Left colon (tissue), 2 donors: ENCODE results near the gene MKRN3. TPM values are rescaled to one million over a fixed set of nuclear protein-coding genes. Genes with fewer than 3 reads are reported as not detected.

ENCODE experiments used
- ATAC-seq: fragments of 200-7000 bp; cut with Tn5 transposase; one replicate; pipeline ENCODE4 v1.9.1; 2020; ENCODE audit warnings: mild to moderate bottlenecking, moderate library complexity
- DNase-seq, 2 donors: peaks; one replicate each; pipeline ENCODE4 v3.0.0-alpha.2; 2020
- intact Hi-C, 2 donors: fragments of 100-400 bp; cut with DNase I in 1 of 2; cut with micrococcal nuclease in 1 of 2; formaldehyde crosslinking; loops; one replicate each; pipeline versions ENCODE4 v1.11.2 to v1.14.0; 2022; cut with DNase I, micrococcal nuclease
- long read RNA-seq: library from polyadenylated mRNA; unstranded; transcript quantifications from one replicate; pipeline ENCODE4 v2.0.0, GENCODE V29; 2021
- total RNA-seq, 2 donors: library from RNA; stranded (reverse); fragmentation: NEBNext Ultra II Directional; extraction: Animal tissue kit (Norgen Biotek cat#: 25700); gene quantifications; one replicate each; pipeline ENCODE4 v1.2.1, GENCODE V29; 2021
- donor health status: DM: no; HTN: no; CAD: no.
- donor health status: DM: yes; HTN: yes; CAD: no.

The MKRN3 gene
- 1 to 10 TPM in 1 of 2 donors, not detected in 1; 3.9 TPM for total RNA-seq
- long read RNA-seq, result 0 reads

DNA sequence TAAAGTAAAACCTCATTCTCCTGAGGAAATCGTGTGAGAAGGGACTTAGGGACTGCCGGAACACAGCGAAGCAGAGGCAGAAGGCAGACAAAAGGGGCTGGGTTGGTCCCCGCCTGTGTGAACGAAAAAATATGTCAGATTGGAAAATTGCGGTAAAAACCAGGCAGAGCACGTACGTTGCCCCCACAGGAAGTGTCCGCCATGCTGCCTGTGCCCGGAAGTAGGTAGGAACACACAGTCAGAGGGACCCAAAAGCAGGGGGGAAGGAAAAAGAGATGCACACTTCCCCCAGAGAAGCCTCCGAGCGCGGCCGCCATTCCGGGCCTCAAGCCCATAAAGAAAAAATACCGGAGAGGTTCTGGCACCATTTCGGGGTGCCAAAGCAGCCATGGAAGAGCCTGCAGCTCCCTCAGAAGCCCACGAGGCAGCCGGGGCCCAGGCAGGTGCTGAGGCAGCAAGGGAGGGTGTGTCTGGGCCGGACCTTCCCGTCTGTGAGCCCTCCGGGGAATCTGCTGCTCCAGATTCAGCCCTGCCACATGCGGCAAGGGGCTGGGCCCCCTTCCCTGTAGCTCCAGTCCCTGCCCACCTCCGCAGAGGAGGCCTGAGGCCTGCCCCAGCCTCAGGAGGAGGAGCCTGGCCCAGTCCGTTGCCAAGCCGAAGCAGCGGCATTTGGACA, at the start of gene MKRN3:
Gene MKRN3, plus strand, starts transcription at position 280 of the 676 bp plus-strand sequence. Its CDS starts 109 bp downstream, at position 389.
- DNase-seq (peak in 1 of 2 donors; percentile 30), ATAC-seq (peak; percentile 53)
- intact Hi-C loops, result no loop called here

DNA sequence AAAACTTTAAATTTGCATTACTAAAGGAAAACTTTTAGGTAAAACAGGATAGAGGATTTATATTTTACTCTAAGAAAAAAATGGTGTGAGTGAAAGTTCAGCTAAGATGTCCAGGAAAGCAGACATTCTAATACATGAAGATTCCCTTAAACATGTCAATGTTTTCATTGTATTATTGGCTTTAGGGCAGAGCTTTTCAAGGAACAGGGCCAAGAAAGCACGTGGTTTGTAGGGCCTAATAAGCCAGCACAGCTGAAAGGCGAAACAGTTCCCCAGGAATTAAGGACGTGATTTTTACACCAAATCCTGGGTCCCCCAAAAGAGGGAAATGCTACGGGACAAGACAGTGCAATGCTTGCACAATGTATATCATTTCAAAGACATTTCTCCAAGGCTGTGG, 48.6 kb upstream of the MKRN3 start:
- ATAC-seq (no peak), DNase-seq (no peak)

DNA sequence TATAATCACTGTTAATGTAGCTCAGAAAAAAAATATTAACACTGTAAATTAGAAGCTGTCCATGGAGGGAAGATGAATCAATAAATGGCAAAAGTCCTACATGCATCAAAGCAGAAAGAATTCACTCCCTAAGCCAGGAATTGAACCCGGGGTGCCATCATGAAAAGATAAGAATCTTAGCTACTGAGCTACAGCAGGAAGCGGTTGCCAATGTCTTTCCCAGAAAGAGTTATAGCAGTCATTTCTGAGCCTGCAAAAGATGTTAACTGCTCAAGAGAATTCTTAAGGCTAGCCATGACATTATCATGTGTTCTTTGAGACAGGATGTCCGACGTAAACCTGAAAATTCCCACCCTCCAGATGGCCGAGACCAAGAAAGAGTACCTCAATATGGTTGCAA, 47.4 kb upstream of the MKRN3 start:
- no peak for ATAC-seq
- intact Hi-C loops, result no loop called here
- no peak for DNase-seq

More for the DNA sequence above, 48.6 kb upstream of the MKRN3 start:
- intact Hi-C loops, result no loop called here

- no peak for DNase-seq
- ATAC-seq, result no peak
- intact Hi-C loops, result no loop called here
Measured at GRCh38 chr15:23524816-23525215, 40.7 kb upstream of the MKRN3 start.

- intact Hi-C loops, result no loop called here
- ATAC-seq (no peak), DNase-seq (no peak)
Measured at GRCh38 chr15:23529891-23530290, 35.6 kb upstream of the MKRN3 start.

GRCh38 chr15:23532024-23532423, 33.5 kb upstream of the MKRN3 start:
- DNase-seq (no peak), ATAC-seq (no peak)
- intact Hi-C loops, result no loop called here

- intact Hi-C loops, result no loop called here
- DNase-seq, result no peak
- no peak for ATAC-seq
Measured at GRCh38 chr15:23536659-23537058, 28.8 kb upstream of the MKRN3 start.

DNA sequence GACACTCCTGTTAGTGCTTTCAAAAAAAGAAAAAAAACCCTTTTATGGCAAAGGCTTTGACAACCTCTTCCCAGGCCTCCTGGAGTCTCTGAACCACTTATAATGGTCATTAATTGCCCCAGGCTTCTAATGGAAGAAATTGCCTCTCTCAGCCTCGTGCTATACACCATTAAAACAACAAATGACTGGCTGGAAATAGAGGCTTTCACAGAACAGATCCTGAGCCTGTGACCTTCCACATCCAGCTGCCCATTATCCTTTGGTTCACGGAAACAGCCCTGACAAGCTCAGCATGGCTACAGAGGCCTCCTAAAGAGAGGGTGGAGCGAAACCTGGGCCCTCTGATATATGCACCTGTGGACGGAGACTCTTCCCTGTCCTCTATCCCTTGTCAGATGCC, 26.8 kb upstream of the MKRN3 start:
- DNase-seq, result no peak
- intact Hi-C loops, result no loop called here
- no peak for ATAC-seq

DNA sequence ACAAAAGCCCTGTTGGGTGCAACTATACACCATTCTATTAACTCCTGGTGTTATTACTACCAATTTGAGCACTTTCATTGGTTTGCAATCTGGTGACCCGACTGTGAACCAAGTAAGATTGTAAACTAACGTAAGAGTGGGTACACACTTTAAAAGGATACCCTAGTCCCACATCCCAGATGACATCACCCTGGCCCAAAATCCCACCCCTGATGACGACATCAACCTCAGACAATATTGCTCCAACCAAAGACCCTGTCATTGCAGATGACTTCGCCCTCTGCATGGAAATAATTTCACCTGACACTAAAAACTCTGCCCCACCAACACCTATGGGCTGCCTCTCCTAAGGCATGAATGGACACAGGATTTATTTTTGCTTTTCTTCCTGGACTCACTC, 25.6 kb upstream of the MKRN3 start:
- no peak for ATAC-seq
- intact Hi-C loops, result no loop called here

DNA sequence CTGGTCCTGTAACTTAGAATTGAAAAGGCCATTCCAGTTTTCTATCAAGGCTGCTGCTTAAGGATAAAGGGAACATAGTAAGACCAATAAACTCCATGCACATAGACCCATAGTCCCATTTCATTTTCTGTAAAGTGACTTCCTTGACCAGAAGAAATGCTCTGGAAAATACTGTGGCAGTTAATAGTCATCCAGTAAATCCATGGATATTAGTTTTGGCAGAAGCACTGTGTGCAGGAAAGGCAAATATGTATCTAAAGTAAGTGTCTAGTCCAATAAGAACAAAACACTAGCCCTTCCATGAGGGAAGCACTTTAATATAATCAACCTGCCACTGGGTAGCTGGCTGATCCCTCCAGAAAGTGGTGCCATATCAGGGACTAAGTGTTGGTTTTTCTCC, 19.3 kb upstream of the MKRN3 start:
- ATAC-seq, result no peak
- DNase-seq, result no peak
- intact Hi-C loops, result no loop called here

More for the DNA sequence above, 25.6 kb upstream of the MKRN3 start:
- DNase-seq, result no peak

- DNase-seq, result no peak
- intact Hi-C loops, result no loop called here
- no peak for ATAC-seq
Measured at GRCh38 chr15:23548071-23548470, 17.4 kb upstream of the MKRN3 start.

- no peak for ATAC-seq
- intact Hi-C loops, result no loop called here
- DNase-seq, result no peak
Measured at GRCh38 chr15:23561914-23562313, 3.6 kb upstream of the MKRN3 start.

- ATAC-seq (no peak), DNase-seq (no peak)
- intact Hi-C loops, result no loop called here
Measured at GRCh38 chr15:23564821-23565394, 566 bp upstream of the MKRN3 start.

DNA sequence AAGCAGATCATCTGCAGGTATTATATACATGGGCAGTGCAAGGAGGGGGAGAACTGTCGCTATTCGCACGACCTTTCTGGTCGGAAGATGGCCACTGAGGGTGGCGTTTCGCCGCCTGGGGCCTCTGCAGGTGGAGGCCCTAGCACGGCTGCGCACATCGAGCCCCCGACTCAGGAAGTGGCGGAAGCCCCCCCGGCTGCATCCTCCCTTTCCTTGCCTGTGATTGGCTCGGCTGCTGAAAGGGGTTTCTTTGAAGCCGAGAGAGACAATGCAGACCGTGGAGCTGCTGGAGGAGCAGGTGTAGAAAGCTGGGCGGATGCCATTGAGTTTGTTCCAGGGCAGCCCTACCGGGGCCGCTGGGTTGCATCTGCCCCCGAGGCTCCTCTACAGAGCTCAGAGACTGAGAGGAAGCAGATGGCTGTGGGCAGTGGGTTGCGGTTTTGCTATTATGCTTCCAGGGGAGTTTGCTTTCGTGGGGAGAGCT, 639 bp downstream of the MKRN3 start:
- DNase-seq (peak in 1 of 2 donors; percentile 19), ATAC-seq (no peak)
- intact Hi-C loops, result no loop called here

DNA sequence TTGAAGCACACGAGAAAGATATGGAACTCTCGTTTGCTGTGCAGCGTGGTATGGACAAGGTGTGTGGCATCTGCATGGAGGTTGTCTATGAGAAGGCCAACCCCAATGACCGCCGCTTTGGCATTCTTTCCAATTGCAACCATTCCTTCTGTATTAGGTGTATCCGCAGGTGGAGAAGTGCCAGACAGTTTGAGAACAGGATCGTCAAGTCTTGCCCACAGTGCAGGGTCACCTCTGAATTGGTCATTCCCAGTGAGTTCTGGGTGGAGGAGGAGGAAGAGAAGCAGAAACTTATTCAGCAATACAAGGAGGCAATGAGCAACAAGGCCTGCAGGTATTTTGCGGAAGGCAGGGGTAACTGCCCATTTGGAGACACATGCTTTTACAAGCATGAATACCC, 1.2 kb downstream of the MKRN3 start:
- ATAC-seq, result no peak
- DNase-seq, result no peak
- intact Hi-C loops, result no loop called here

GRCh38 chr15:23567921-23568320, 2.4 kb downstream of the MKRN3 start:
- intact Hi-C loops, result no loop called here
- ATAC-seq (no peak), DNase-seq (no peak)

DNA sequence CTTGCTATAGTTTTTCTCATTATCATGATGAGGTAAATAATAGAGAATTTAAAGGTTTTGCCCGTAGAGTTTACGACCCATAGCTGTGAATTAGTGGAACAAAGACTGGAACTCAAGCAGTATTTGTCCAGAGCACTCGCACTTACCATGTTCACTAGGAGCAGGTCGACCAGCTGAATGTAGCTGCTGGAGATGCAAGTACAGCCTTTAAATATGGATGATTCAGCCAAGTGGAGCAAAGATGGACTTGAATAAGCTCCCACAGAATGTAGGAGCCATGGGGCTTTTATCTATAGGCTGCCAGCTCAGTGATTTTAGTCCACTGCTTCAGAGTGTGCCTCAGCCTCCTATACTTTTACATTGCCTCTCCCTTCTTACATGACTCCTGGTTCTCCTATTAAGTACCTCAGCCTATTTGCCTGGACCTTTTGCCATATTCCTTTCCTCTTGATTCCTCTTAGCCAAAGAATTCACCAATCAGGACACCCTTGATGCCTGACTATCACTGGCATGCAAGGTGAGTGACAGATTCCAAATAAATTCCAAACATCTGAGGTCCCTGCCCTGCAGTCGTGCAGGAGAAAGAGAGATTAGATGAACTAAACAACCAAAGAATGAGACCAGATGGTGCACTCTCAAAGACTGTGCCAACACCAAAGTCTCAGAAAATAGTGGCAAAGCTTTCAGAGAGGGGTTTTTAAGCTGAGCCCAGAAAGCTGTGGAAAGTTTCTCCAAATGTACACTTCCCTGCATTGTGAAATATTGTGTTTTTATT, 3.9 kb downstream of the MKRN3 start:
- intact Hi-C loops, result no loop called here
- DNase-seq (no peak), ATAC-seq (no peak)

GRCh38 chr15:23570486-23570885, 5.0 kb downstream of the MKRN3 start:
- intact Hi-C loops, result no loop called here
- ATAC-seq (peak; percentile 88), DNase-seq (no peak)

DNA sequence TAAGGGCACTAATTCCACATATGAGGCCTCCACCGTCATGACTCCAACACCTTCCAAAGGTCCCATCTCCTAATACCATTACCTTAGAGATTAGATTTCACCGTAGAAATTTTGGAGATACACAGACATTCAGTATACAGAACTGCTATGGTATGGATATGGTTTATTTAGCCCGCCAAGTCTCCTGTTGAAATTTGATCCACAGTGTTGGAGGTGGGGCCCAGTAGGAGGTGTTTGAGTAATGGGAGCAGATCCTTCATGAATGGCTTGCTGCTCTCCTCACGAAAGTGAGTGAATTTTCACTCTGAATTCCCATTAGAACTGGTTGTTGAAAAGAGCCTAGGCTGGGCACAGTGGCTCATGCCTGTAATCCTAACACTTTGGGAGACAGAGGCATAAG, 7.4 kb downstream of the MKRN3 start:
- intact Hi-C loops, result no loop called here
- ATAC-seq (no peak), DNase-seq (no peak)

DNA sequence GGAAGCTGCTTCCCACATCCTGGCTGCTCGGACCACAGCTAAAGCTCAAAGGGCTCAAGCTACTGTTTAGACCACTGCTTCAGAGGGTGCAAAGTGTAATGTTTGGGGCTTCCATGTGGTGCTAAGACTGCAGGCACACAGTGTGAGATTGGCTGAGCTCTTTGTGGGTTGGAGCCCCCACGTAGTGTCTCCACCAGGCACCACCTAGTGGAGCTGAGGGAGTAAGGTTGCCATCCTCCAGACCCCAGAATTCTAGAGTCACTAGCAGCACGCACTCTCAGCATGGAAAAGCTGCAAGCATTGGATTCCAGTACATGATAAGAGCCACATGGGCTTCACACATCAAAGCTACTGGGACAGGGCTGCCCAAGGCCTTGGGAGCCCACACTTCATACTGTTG, 9.3 kb downstream of the MKRN3 start:
- intact Hi-C loops, result no loop called here
- ATAC-seq (no peak), DNase-seq (no peak)
